ACC112 (cell line): ENCODE measurements around the gene UVRAG.

ENCODE experiments used
- H2AFZ ChIP-seq: fragments of 200-600 bp; sonication (generic); one replicate; pipeline ENCODE4 v1.6.0; 2017; ENCODE audit warnings: antibody characterized with exemption, low read length; ENCODE audit not compliant: unreplicated experiment
- H3K27ac ChIP-seq: fragments of 200-600 bp; sonication (generic); 2 replicates; pipeline ENCODE4 v1.5.1; 2014; ENCODE audit warnings: low read depth, mild to moderate bottlenecking, antibody characterized with exemption, low read length, moderate library complexity
- H3K27me3 ChIP-seq: fragments of 200-600 bp; sonication (generic); 2 replicates; pipeline ENCODE4 v1.6.1; 2014; ENCODE audit warnings: mild to moderate bottlenecking, antibody characterized with exemption, low read length, moderate library complexity, mixed read lengths; ENCODE audit not compliant: insufficient read depth
- H3K36me3 ChIP-seq: fragments of 200-600 bp; sonication (generic); 2 replicates; pipeline ENCODE4 v1.6.1; 2016; ENCODE audit warnings: mild to moderate bottlenecking, antibody characterized with exemption, low read length, moderate library complexity, mixed read lengths; ENCODE audit not compliant: insufficient read depth
- H3K4me1 ChIP-seq: fragments of 200-600 bp; sonication (generic); one replicate; pipeline ENCODE4 v1.6.1; 2016; ENCODE audit warnings: low read length, mixed read lengths; ENCODE audit not compliant: insufficient read depth, unreplicated experiment, control insufficient read depth
- H3K4me3 ChIP-seq: fragments of 200-600 bp; sonication (generic); 2 replicates; pipeline ENCODE4 v1.5.1; 2014; ENCODE audit warnings: mild to moderate bottlenecking, low read depth, low read length
- H3K79me2 ChIP-seq: fragments of 200-600 bp; sonication (generic); one replicate; pipeline ENCODE4 v1.6.0; 2016; ENCODE audit warnings: low read length; ENCODE audit not compliant: control insufficient read depth, unreplicated experiment, insufficient read depth

UVRAG gene

GRCh38 chr11:75797116-75797515, 17.9 kb upstream of the UVRAG start:
- H3K79me2 ChIP-seq, result no peaks in the 10 kb centered on the region
- no peak overlapping the region for H2AFZ ChIP-seq
- H3K36me3 ChIP-seq, result no peaks in the 10 kb centered on the region
- H3K4me3 ChIP-seq, result no peak overlapping the region
- no peak overlapping the region for H3K27ac ChIP-seq
- H3K4me1 ChIP-seq, result peaks cover 11% of the 10 kb centered on the region
- no peaks in the 10 kb centered on the region for H3K27me3 ChIP-seq

GRCh38 chr11:75797792-75798191, 17.2 kb upstream of the UVRAG start:
- Histone ChIP-seq H3K27me3 (no peaks in the 10 kb centered on the region), H3K4me3 (no peak overlapping the region), H3K79me2 (no peaks in the 10 kb centered on the region), H3K27ac (no peak overlapping the region), H3K4me1 (peaks cover 11% of the 10 kb centered on the region), H3K36me3 (no peaks in the 10 kb centered on the region), H2AFZ (no peak overlapping the region)

- Histone ChIP-seq H3K27me3 (no peaks in the 10 kb centered on the region), H3K27ac (no peak overlapping the region), H3K79me2 (no peaks in the 10 kb centered on the region), H2AFZ (no peak overlapping the region), H3K36me3 (no peaks in the 10 kb centered on the region), H3K4me1 (peaks cover 11% of the 10 kb centered on the region), H3K4me3 (no peak overlapping the region)
Measured at GRCh38 chr11:75800136-75800675, 14.8 kb upstream of the UVRAG start.

GRCh38 chr11:75800728-75801361, 14.2 kb upstream of the UVRAG start:
- no peaks in the 10 kb centered on the region for H3K79me2 ChIP-seq
- H3K4me1 ChIP-seq, result peaks cover 8% of the 10 kb centered on the region
- H2AFZ ChIP-seq, result no peak overlapping the region
- H3K36me3 ChIP-seq, result no peaks in the 10 kb centered on the region
- no peak overlapping the region for H3K4me3 ChIP-seq
- H3K27me3 ChIP-seq, result no peaks in the 10 kb centered on the region
- no peak overlapping the region for H3K27ac ChIP-seq

- Histone ChIP-seq H3K27me3 (no peaks in the 10 kb centered on the region), H3K36me3 (no peaks in the 10 kb centered on the region), H2AFZ (no peak overlapping the region), H3K4me1 (peaks cover 8% of the 10 kb centered on the region), H3K27ac (no peak overlapping the region), H3K79me2 (no peaks in the 10 kb centered on the region), H3K4me3 (no peak overlapping the region)
Measured at GRCh38 chr11:75801362-75802020, 13.5 kb upstream of the UVRAG start.

GRCh38 chr11:75802021-75802912, 12.7 kb upstream of the UVRAG start:
- Histone ChIP-seq H3K27ac (no peak overlapping the region), H2AFZ (no peak overlapping the region), H3K4me3 (no peak overlapping the region), H3K36me3 (no peaks in the 10 kb centered on the region), H3K4me1 (peaks cover 7% of the 10 kb centered on the region), H3K79me2 (no peaks in the 10 kb centered on the region), H3K27me3 (no peaks in the 10 kb centered on the region)

GRCh38 chr11:75802913-75803820, 11.8 kb upstream of the UVRAG start:
- no peaks in the 10 kb centered on the region for H3K79me2 ChIP-seq
- no peak overlapping the region for H2AFZ ChIP-seq

GRCh38 chr11:75809111-75809510, 5.9 kb upstream of the UVRAG start:
- Histone ChIP-seq H3K4me1 (peaks cover 9% of the 10 kb centered on the region), H3K27ac (no peak overlapping the region), H3K27me3 (no peaks in the 10 kb centered on the region), H3K4me3 (no peak overlapping the region), H2AFZ (no peak overlapping the region), H3K36me3 (no peaks in the 10 kb centered on the region), H3K79me2 (no peaks in the 10 kb centered on the region)

More at GRCh38 chr11:75802913-75803820, 11.8 kb upstream of the UVRAG start:
- H3K4me3 ChIP-seq, result no peak overlapping the region
- no peaks in the 10 kb centered on the region for H3K36me3 ChIP-seq
- no peak overlapping the region for H3K27ac ChIP-seq
- H3K27me3 ChIP-seq, result no peaks in the 10 kb centered on the region
- H3K4me1 ChIP-seq, result no peaks in the 10 kb centered on the region

- no peak overlapping the region for H3K4me3 ChIP-seq
Measured at GRCh38 chr11:75809991-75810390, 5.0 kb upstream of the UVRAG start.

More at GRCh38 chr11:75809991-75810390, 5.0 kb upstream of the UVRAG start:
- H3K27me3 ChIP-seq, result no peaks in the 10 kb centered on the region
- H2AFZ ChIP-seq, result no peak overlapping the region
- H3K79me2 ChIP-seq, result no peaks in the 10 kb centered on the region
- H3K27ac ChIP-seq, result no peak overlapping the region
- no peaks in the 10 kb centered on the region for H3K36me3 ChIP-seq
- peaks cover 10% of the 10 kb centered on the region for H3K4me1 ChIP-seq
